NCI-H1092 treated with DMSO at 0.1 percent for 48 hours (cell line): ENCODE results near the gene ZC3H12A.

ENCODE experiments used
- DNase-seq: peaks from one replicate; lab custom pipeline; 2025; lab: John Stamatoyannopoulos, UW

ZC3H12A gene

GRCh38 chr1:37478890-37479254, 4.5 kb downstream of the ZC3H12A start:
- DNase-seq = no peak

- DNase-seq = no peak
Observed at GRCh38 chr1:37479255-37480124, 5.1 kb downstream of the ZC3H12A start.

- DNase-seq = no peak
Observed at GRCh38 chr1:37480125-37480466, 5.7 kb downstream of the ZC3H12A start.

- DNase-seq = no peak
Observed at GRCh38 chr1:37480581-37481288, 6.4 kb downstream of the ZC3H12A start.

- DNase-seq = no peak
Observed at GRCh38 chr1:37481289-37482003, 7.1 kb downstream of the ZC3H12A start.

GRCh38 chr1:37482004-37482785, 7.8 kb downstream of the ZC3H12A start:
- no peak for DNase-seq

GRCh38 chr1:37482796-37483744, 8.7 kb downstream of the ZC3H12A start:
- DNase-seq = no peak

- no peak for DNase-seq
Observed at GRCh38 chr1:37483785-37484184, 9.4 kb downstream of the ZC3H12A start.

- DNase-seq = no peak
Observed at GRCh38 chr1:37484325-37485051, 10.1 kb downstream of the ZC3H12A start.

GRCh38 chr1:37485902-37486679, 11.7 kb downstream of the ZC3H12A start:
- DNase-seq = no peak

- peak; percentile 56 for DNase-seq
Observed at GRCh38 chr1:37486680-37487618, 12.6 kb downstream of the ZC3H12A start.

- no peak for DNase-seq
Observed at GRCh38 chr1:37487619-37487984, 13.2 kb downstream of the ZC3H12A start.

- DNase-seq = no peak
Observed at GRCh38 chr1:37493336-37494098, 19.1 kb downstream of the ZC3H12A start.

GRCh38 chr1:37495875-37496274, 21.5 kb downstream of the ZC3H12A start:
- no peak for DNase-seq

- DNase-seq = peak; percentile 94
Observed at GRCh38 chr1:37497832-37498231, 23.5 kb downstream of the ZC3H12A start.

GRCh38 chr1:37498872-37499617, 24.7 kb downstream of the ZC3H12A start:
- DNase-seq = peak; percentile 85

- no peak for DNase-seq
Observed at GRCh38 chr1:37501661-37502060, 27.3 kb downstream of the ZC3H12A start.
